HCT116 (cell line): Measurements from ENCODE around the gene GABBR2. TPM values are rescaled to one million over a fixed set of nuclear protein-coding genes. Genes with fewer than 3 reads are reported as not detected.

Experiments
- ATAC-seq: fragments of 200-7000 bp; cut with Tn5 transposase; 2 replicates; pipeline ENCODE4 v1.9.1; 2020; ENCODE audit warnings: mild to moderate bottlenecking, moderate library complexity
- BruUV-seq: library from RNA; stranded (reverse); fragments of 400-500 nt; replicated peaks from 2 replicates; lab custom pipeline; 2021; lab: Mats Ljungman, UMichigan
- CTCF ChIA-PET: fragments of 300-600 bp; sonication (Branson Sonifier 250); formaldehyde crosslinking; loops from one replicate; lab custom pipeline; 2021; ENCODE audit warnings: antibody characterized with exemption; lab: Charles Lee
- POLR2A ChIA-PET: fragments of 300-600, 350-600 bp; sonication (Branson Sonifier 250); formaldehyde crosslinking; loops from one replicate; lab custom pipeline; 2021; ENCODE audit warnings: antibody characterized with exemption; lab: Charles Lee
- RAD21 ChIA-PET, 2 experiments: fragments of 300-600 bp; sonication (Branson Sonifier 250); formaldehyde crosslinking; loops; one replicate each; lab custom pipeline; 2023; ENCODE audit warnings: low total read pairs in 2 of 2; ENCODE audit not compliant: uncharacterized antibody in 2 of 2, unreplicated experiment in 2 of 2, low non-redundant PET in 1 of 2; lab: Charles Lee
- DNase-seq: peaks from one replicate; pipeline ENCODE4 v3.0.0-alpha.2; 2010; ENCODE audit warnings: low read depth, low spot score
- H2AFZ ChIP-seq: fragments of 200-600 bp; shearing (Covaris generic), sonication (generic); 2 replicates; pipeline ENCODE4 v1.6.1; 2017; ENCODE audit warnings: low read depth, mixed run types, mixed read lengths, antibody characterized with exemption, low read length; ENCODE audit not compliant: poor library complexity, severe bottlenecking
- H3K27ac ChIP-seq: 2 replicates; pipeline ENCODE4 v1.5.1; 2012; ENCODE audit warnings: low read depth, low read length
- H3K27me3 ChIP-seq: fragments of 200-600 bp; sonication (generic); 2 replicates; pipeline ENCODE4 v1.6.1; 2016; ENCODE audit warnings: mixed run types, low read length, mixed read lengths; ENCODE audit not compliant: insufficient read depth
- H3K36me3 ChIP-seq, 2 experiments: fragments of 200-500 bp in 1 of 2; fragments of 200-600 bp in 1 of 2; sonication (Bioruptor generic) in 1 of 2; sonication (generic) in 1 of 2; 2 replicates each; pipeline versions ENCODE4 v1.5.1 to v1.6.1; 2014 to 2016; ENCODE audit warnings: low read length in 2 of 2, inconsistent platforms in 1 of 2, mixed read lengths in 1 of 2, mixed run types in 1 of 2; ENCODE audit not compliant: insufficient read depth in 2 of 2, control insufficient read depth in 1 of 2
- H3K4me1 ChIP-seq, 2 experiments: fragments of 200-600 bp in 1 of 2; sonication (generic) in 1 of 2; 2 replicates each; pipeline versions ENCODE4 v1.5.1 to v1.6.1; 2012 to 2017; ENCODE audit warnings: low read length in 2 of 2, inconsistent platforms in 1 of 2, mild to moderate bottlenecking in 1 of 2, mixed read lengths in 1 of 2, mixed run types in 1 of 2, moderate library complexity in 1 of 2; ENCODE audit not compliant: insufficient read depth in 2 of 2, control insufficient read depth in 1 of 2
- H3K4me2 ChIP-seq: fragments of 200-600 bp; sonication (generic); 2 replicates; pipeline ENCODE4 v1.6.1; 2017; ENCODE audit warnings: mixed run types, low read length, mixed read lengths
- H3K4me3 ChIP-seq, 2 experiments: fragments of 200-600 bp in 1 of 2; sonication (generic) in 1 of 2; replicated peaks in 1 of 2; 2 replicates each; pipeline ENCODE4 v1.5.1; 2011 to 2016; ENCODE audit warnings: low read length in 2 of 2, control low read depth in 1 of 2, low read depth in 1 of 2, mild to moderate bottlenecking in 1 of 2, mixed read lengths in 1 of 2, mixed run types in 1 of 2
- H3K79me2 ChIP-seq: fragments of 200-600 bp; sonication (generic); 2 replicates; pipeline ENCODE4 v1.6.1; 2017; ENCODE audit warnings: mild to moderate bottlenecking, mixed run types, low read length, moderate library complexity, mixed read lengths; ENCODE audit not compliant: insufficient read depth
- H3K9ac ChIP-seq: fragments of 200-600 bp; sonication (generic); 2 replicates; pipeline ENCODE4 v1.6.1; 2016; ENCODE audit warnings: low read length, mixed read lengths
- H3K9me2 ChIP-seq: fragments of 200-600 bp; sonication (generic), shearing (Covaris generic); 2 replicates; pipeline ENCODE4 v1.6.1; 2017; ENCODE audit warnings: mixed run types, mild to moderate bottlenecking, moderate library complexity; ENCODE audit not compliant: insufficient read depth
- H3K9me3 ChIP-seq, 2 experiments: fragments of 200-500 bp in 1 of 2; fragments of 200-600 bp in 1 of 2; sonication (Bioruptor generic) in 1 of 2; sonication (generic) in 1 of 2; 2 replicates each; pipeline ENCODE4 v1.6.1; 2014 to 2017; ENCODE audit warnings: low read length in 2 of 2, mixed read lengths in 2 of 2, inconsistent platforms in 1 of 2, low read depth in 1 of 2, mild to moderate bottlenecking in 1 of 2, mixed run types in 1 of 2, moderate library complexity in 1 of 2; ENCODE audit not compliant: control insufficient read depth in 1 of 2, insufficient read depth in 1 of 2
- H4K20me1 ChIP-seq: fragments of 200-600 bp; sonication (generic), shearing (Covaris generic); 2 replicates; pipeline ENCODE4 v1.6.1; 2017; ENCODE audit warnings: mixed run types, mild to moderate bottlenecking, moderate library complexity; ENCODE audit not compliant: insufficient read depth
- ATF3 ChIP-seq: IDR thresholded peaks from 2 replicates; pipeline ENCODE4 v1.6.1; 2012
- CBX3 ChIP-seq: IDR thresholded peaks from 2 replicates; pipeline ENCODE4 v1.6.1; 2012; ENCODE audit warnings: low read depth
- CTCF ChIP-seq, 3 experiments: fragments of 200-600 bp in 1 of 3; sonication (generic) in 1 of 3; IDR thresholded peaks in 2 of 3; conservative IDR thresholded peaks in 1 of 3; 2 replicates each; pipeline ENCODE4 v1.5.1; 2012 to 2017; ENCODE audit warnings: low read depth in 2 of 3, low read length in 2 of 3, antibody characterized with exemption in 1 of 3, borderline replicate concordance in 1 of 3, control low read depth in 1 of 3, mild to moderate bottlenecking in 1 of 3, mixed read lengths in 1 of 3, mixed run types in 1 of 3, moderate library complexity in 1 of 3; ENCODE audit not compliant: insufficient read depth in 1 of 3
- EGR1 ChIP-seq: IDR thresholded peaks from 2 replicates; pipeline ENCODE4 v1.6.1; 2012; ENCODE audit warnings: low read depth
- EZH2 ChIP-seq: fragments of 200-600 bp; sonication (generic); IDR thresholded peaks from 2 replicates; pipeline ENCODE4 v1.6.1; 2017; ENCODE audit warnings: antibody characterized with exemption, mixed run types
- MAX ChIP-seq: IDR thresholded peaks from 2 replicates; pipeline ENCODE4 v1.6.1; 2012
- POLR2AphosphoS5 ChIP-seq: IDR thresholded peaks from 2 replicates; pipeline ENCODE4 v1.6.1; 2011; ENCODE audit warnings: mild to moderate bottlenecking, low read depth, low read length, moderate library complexity
- REST ChIP-seq: IDR thresholded peaks from 2 replicates; pipeline ENCODE4 v1.6.1; 2012; ENCODE audit warnings: low read depth
- SIN3A ChIP-seq: IDR thresholded peaks from 2 replicates; pipeline ENCODE4 v1.6.1; 2012; ENCODE audit warnings: low read depth
- SP1 ChIP-seq: IDR thresholded peaks from 2 replicates; pipeline ENCODE4 v1.6.1; 2012; ENCODE audit warnings: low read depth
- TCF7L2 ChIP-seq: IDR thresholded peaks from 2 replicates; pipeline ENCODE4 v1.7.0; 2011; ENCODE audit warnings: borderline replicate concordance, inconsistent platforms; ENCODE audit not compliant: insufficient read depth, insufficient read length; ENCODE audit errors: extremely low read depth
- YY1 ChIP-seq: IDR thresholded peaks from 2 replicates; pipeline ENCODE4 v1.6.1; 2011; ENCODE audit warnings: low read length, low read depth, moderate library complexity, mild to moderate bottlenecking; ENCODE audit not compliant: insufficient replicate concordance; ENCODE audit errors: extremely low read depth
- ZBTB33 ChIP-seq: IDR thresholded peaks from 2 replicates; pipeline ENCODE4 v1.6.1; 2011; ENCODE audit warnings: mild to moderate bottlenecking, low read length, moderate library complexity; ENCODE audit not compliant: insufficient replicate concordance; ENCODE audit errors: extremely low read depth
- ZFX ChIP-seq: fragments of 450-650 bp; IDR thresholded peaks from 2 replicates; pipeline ENCODE4 v1.6.1; 2017
- intact Hi-C: fragments of 100-400 bp; cut with micrococcal nuclease; formaldehyde crosslinking; loops from 2 replicates; pipeline ENCODE4 v1.10.0; 2022
- total RNA-seq: library from RNA; stranded (reverse); gene quantifications from one replicate; pipeline ENCODE4 v1.2.1, GENCODE V29; 2021; ENCODE audit not compliant: unreplicated experiment

Gene GABBR2
- total RNA-seq, 1 experiment from 2014 or later, result 0.15 TPM

- ChIA-PET RAD21 (no interaction called here), POLR2A (no interaction called here), CTCF (no interaction called here)
- no peak overlapping the region for H3K27ac ChIP-seq
- no TSS peak for BruUV-seq
- intact Hi-C loops, result no loop called here
- H3K4me2 ChIP-seq, result no peak overlapping the region
- no peaks in the 10 kb centered on the region for H4K20me1 ChIP-seq
- no peak for ATAC-seq
- no peaks in the 10 kb centered on the region for H3K9me3 ChIP-seq
- no peaks in the 10 kb centered on the region for H3K79me2 ChIP-seq
- no peaks in the 10 kb centered on the region for H3K36me3 ChIP-seq
- DNase-seq, result no peak
- H3K9me2 ChIP-seq, result no peaks in the 10 kb centered on the region
- H3K9ac ChIP-seq, result no peak overlapping the region
- H3K4me3 ChIP-seq, result no peak overlapping the region
- H2AFZ ChIP-seq, result no peak overlapping the region
- no peaks in the 10 kb centered on the region for H3K4me1 ChIP-seq
- no peaks in the 10 kb centered on the region for H3K27me3 ChIP-seq
- no peak for TF ChIP-seq CTCF (IDR thresholded peaks at IDR 0.05 in 2 of 3, conservative IDR thresholded peaks at IDR 0.05 in 1 of 3; ENCODE audit: borderline replicate concordance in 1 of 3, insufficient read depth in 1 of 3, low read depth in 2 of 3, low read length in 2 of 3)
- TF ChIP-seq ZBTB33, result no peak
- TF ChIP-seq REST, result no peak
- no peak for TF ChIP-seq EGR1
- no peak for TF ChIP-seq YY1
- TF ChIP-seq POLR2AphosphoS5, result no peak
- no peak for TF ChIP-seq CBX3
- no peak for TF ChIP-seq TCF7L2
- TF ChIP-seq ZFX, result no peak
- no peak for TF ChIP-seq EZH2
- TF ChIP-seq ATF3, result no peak
- no peak for TF ChIP-seq SP1
- TF ChIP-seq SIN3A, result no peak
- TF ChIP-seq MAX, result no peak
- TF ChIP-seq, all 23 proteins: peak for 0
Observed at GRCh38 chr9:98600631-98601030, 108.1 kb downstream of the GABBR2 start.
